Testis (tissue), 3 donors: Measurements from ENCODE around the gene ADNP. TPM values are rescaled to one million over a fixed set of nuclear protein-coding genes. Genes with fewer than 3 reads are reported as not detected.
A peak's percentile ranks its signal among the peaks of the same experiment; 100 is the strongest.

ENCODE experiments used
- DNase-seq: peaks from one replicate; pipeline ENCODE4 v3.0.0-alpha.2; 2019
- H3K27ac ChIP-seq, 2 donors: fragments of 200-600 bp; sonication (generic); one replicate each; pipeline ENCODE4 v1.5.1; 2019
- H3K27me3 ChIP-seq: fragments of 200-600 bp; sonication (generic); one replicate; pipeline ENCODE4 v1.5.1; 2019
- H3K36me3 ChIP-seq: fragments of 200-600 bp; sonication (generic); one replicate; pipeline ENCODE4 v1.5.1; 2017; ENCODE audit warnings: low read depth; ENCODE audit errors: missing control alignments
- H3K4me1 ChIP-seq: fragments of 200-600 bp; sonication (generic); one replicate; pipeline ENCODE4 v1.5.1; 2019
- H3K4me3 ChIP-seq, 2 donors: fragments of 200-600 bp; sonication (generic); one replicate each; pipeline ENCODE4 v1.5.1; 2017 to 2019
- H3K9me3 ChIP-seq: fragments of 200-600 bp; sonication (generic); one replicate; pipeline ENCODE4 v1.5.1; 2017
- POLR2A ChIP-seq: fragments of 450-650 bp; IDR thresholded peaks from one replicate; pipeline ENCODE4 v1.6.1; 2017; ENCODE audit warnings: antibody characterized with exemption, mild to moderate bottlenecking, moderate library complexity
- WGBS, 2 donors: methylation state at CpG; one replicate each; pipeline ENCODE4 v1.1.5; 2018; 5-methylcytosine and 5-hydroxymethylcytosine counted together
- intact Hi-C: fragments of 100-400 bp; cut with DNase I; formaldehyde crosslinking; loops from one replicate; pipeline ENCODE4 v1.15.1; 2023; ENCODE audit warnings: low total_unique reads
- polyA plus RNA-seq: library from polyadenylated mRNA; stranded (reverse); fragments of 350-450 nt; fragmentation: Illumina TruSeq; extraction: RNeasy Lipid Tissue Mini Kit (QIAGEN cat#74804); gene quantifications from one replicate; pipeline ENCODE4 v1.2.3, GENCODE V29; 2014; ENCODE audit warnings: low read depth, low replicate concordance; ENCODE audit not compliant: insufficient read depth
- total RNA-seq, 2 donors: library from RNA; depleted of rRNA; stranded (reverse); fragments of >200 nt; gene quantifications; one replicate each; pipeline ENCODE4 v1.2.3, GENCODE V29; 2016
- TF ChIP-seq, protein P1 (sequence below), 3 experiments: fragments of 450-650 bp in 2 of 3; fragments of 200-600 bp in 1 of 3; sonication (generic) in 1 of 3; IDR thresholded peaks; one replicate each; pipeline ENCODE4 v1.5.1; 2016 to 2019; ENCODE audit warnings: antibody characterized with exemption in 3 of 3, mild to moderate bottlenecking in 2 of 3, moderate library complexity in 1 of 3

The ADNP gene
- total and polyA plus RNA-seq, 3 donors from 2014 or later: 83.5 to 110 (median 101) TPM

- Histone ChIP-seq H3K36me3 (no peaks in the 10 kb centered on the region), H3K4me1 (peaks cover 12% of the 10 kb centered on the region), H3K27me3 (no peaks in the 10 kb centered on the region), H3K27ac (no peak overlapping the region), H3K4me3 (no peak overlapping the region), H3K9me3 (no peaks in the 10 kb centered on the region)
- no peak for DNase-seq
- TF ChIP-seq POLR2A: no peak
- TF ChIP-seq, protein P1, sequence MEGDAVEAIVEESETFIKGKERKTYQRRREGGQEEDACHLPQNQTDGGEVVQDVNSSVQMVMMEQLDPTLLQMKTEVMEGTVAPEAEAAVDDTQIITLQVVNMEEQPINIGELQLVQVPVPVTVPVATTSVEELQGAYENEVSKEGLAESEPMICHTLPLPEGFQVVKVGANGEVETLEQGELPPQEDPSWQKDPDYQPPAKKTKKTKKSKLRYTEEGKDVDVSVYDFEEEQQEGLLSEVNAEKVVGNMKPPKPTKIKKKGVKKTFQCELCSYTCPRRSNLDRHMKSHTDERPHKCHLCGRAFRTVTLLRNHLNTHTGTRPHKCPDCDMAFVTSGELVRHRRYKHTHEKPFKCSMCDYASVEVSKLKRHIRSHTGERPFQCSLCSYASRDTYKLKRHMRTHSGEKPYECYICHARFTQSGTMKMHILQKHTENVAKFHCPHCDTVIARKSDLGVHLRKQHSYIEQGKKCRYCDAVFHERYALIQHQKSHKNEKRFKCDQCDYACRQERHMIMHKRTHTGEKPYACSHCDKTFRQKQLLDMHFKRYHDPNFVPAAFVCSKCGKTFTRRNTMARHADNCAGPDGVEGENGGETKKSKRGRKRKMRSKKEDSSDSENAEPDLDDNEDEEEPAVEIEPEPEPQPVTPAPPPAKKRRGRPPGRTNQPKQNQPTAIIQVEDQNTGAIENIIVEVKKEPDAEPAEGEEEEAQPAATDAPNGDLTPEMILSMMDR (IDR thresholded peaks at IDR 0.05): no peak
- 11 to 25% methylated on average over 1 of the region's 1 CpG for WGBS, 2 donors
- intact Hi-C loops: no loop called here
Observed at GRCh38 chr20:50932691-50933280, 1.5 kb upstream of the ADNP start.

DNA sequence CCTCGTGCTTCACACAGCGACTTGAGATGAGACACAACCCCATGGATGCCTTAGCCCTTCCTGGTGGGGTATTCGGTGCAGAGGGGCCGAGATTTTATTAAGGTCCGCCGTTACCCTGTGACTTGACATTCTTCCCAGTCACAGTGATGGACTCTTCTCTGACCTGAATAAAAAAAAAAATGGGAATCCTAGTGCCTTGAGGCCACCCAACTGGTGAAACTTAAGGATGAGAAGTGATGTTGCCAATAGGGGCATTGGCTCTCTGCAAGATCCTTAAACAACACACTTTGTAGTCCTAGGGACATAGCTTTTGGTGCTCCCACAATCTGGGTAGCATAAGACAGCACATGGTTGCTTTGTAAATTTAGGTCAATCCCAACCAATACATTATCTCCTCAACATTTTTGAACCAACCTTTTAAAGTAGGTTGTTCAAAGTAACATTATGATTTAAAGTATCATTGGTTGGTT, 814 bp upstream of the ADNP start:
- H3K4me1 ChIP-seq: peaks cover 12% of the 10 kb centered on the region
- 28 to 33% methylated on average over 6 of the region's 6 CpGs for WGBS, 2 donors
- H3K4me3 ChIP-seq: peak overlapping the region; percentile 77 to 83
- no peaks in the 10 kb centered on the region for H3K27me3 ChIP-seq
- no peaks in the 10 kb centered on the region for H3K36me3 ChIP-seq
- no peak for DNase-seq
- intact Hi-C loops: no loop called here
- TF ChIP-seq POLR2A: no peak
- TF ChIP-seq, protein P1 (IDR thresholded peaks at IDR 0.05): no peak
- no peaks in the 10 kb centered on the region for H3K9me3 ChIP-seq
- H3K27ac ChIP-seq: peak overlapping the region; percentile 97 to 99

GRCh38 chr20:50930976-50931305, 296 bp downstream of the ADNP start:
- DNase-seq: no peak
- WGBS, 2 donors: 1 to 2% methylated on average over 10 to 40 of the region's 45 CpGs
- H3K4me1 ChIP-seq: peaks cover 12% of the 10 kb centered on the region
- H3K4me3 ChIP-seq: peak overlapping the region; percentile 77 to 83
- H3K36me3 ChIP-seq: no peaks in the 10 kb centered on the region
- intact Hi-C loops: no loop called here
- H3K27me3 ChIP-seq: no peaks in the 10 kb centered on the region
- TF ChIP-seq, protein P1 (IDR thresholded peaks at IDR 0.05): no peak
- peak overlapping the region; percentile 97 to 99 for H3K27ac ChIP-seq
- H3K9me3 ChIP-seq: no peaks in the 10 kb centered on the region

- intact Hi-C loops: no loop called here
- Histone ChIP-seq H3K27ac (peak overlapping the region; percentile 84 to 97), H3K27me3 (no peaks in the 10 kb centered on the region), H3K9me3 (no peaks in the 10 kb centered on the region), H3K36me3 (no peaks in the 10 kb centered on the region), H3K4me1 (peaks cover 17% of the 10 kb centered on the region), H3K4me3 (peak overlapping the region; percentile 83 to 86)
- no peak for DNase-seq
- WGBS, 2 donors: 0% methylated on average over 5 to 48 of the region's 79 CpGs
- TF ChIP-seq, protein P1 (IDR thresholded peaks at IDR 0.05): no peak
- no peak for TF ChIP-seq POLR2A
Observed at GRCh38 chr20:50930139-50930975, 880 bp downstream of the ADNP start.
